Esophagus muscularis mucosa (tissue), 3 donors: ENCODE results near the gene CCRL2.

Experiments
- POLR2A ChIP-seq: fragments of 450-650 bp; IDR thresholded peaks from one replicate; pipeline ENCODE4 v1.6.1; 2017; ENCODE audit warnings: antibody characterized with exemption, moderate library complexity, mild to moderate bottlenecking, low read depth
- POLR2AphosphoS5 ChIP-seq, 2 donors: sonication (generic); formaldehyde crosslinking; IDR thresholded peaks; one replicate each; pipeline ENCODE4 v1.6.1; 2017; ENCODE audit warnings: antibody characterized with exemption in 2 of 2
- TF ChIP-seq, protein P1 (sequence below), 3 experiments: fragments of 200-600 bp in 2 of 3; fragments of 450-650 bp in 1 of 3; sonication (generic) in 2 of 3; IDR thresholded peaks; one replicate each; pipeline ENCODE4 v1.5.1; 2017 to 2019; ENCODE audit warnings: antibody characterized with exemption in 3 of 3, mild to moderate bottlenecking in 2 of 3, moderate library complexity in 1 of 3

DNA sequence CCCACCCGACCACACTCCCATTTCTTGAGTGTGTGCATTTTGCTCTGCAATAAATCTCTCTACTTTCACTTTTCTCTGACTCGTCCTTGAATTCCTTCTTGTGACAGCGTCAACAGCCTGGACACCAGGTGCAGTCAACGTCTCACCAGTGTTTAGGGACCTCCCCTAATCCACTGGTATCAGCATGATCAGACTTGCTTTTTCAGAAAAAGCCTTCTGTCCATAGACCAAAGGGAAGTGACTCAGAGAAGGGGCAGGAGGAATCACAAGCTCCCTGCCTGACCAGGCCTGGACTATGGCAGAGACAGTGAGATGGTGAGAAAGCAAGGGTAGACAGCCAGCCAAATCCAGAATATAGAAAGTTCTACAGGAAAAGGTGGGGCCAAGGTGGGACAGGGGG, 20.9 kb upstream of the CCRL2 start:
- TF ChIP-seq, protein P1, sequence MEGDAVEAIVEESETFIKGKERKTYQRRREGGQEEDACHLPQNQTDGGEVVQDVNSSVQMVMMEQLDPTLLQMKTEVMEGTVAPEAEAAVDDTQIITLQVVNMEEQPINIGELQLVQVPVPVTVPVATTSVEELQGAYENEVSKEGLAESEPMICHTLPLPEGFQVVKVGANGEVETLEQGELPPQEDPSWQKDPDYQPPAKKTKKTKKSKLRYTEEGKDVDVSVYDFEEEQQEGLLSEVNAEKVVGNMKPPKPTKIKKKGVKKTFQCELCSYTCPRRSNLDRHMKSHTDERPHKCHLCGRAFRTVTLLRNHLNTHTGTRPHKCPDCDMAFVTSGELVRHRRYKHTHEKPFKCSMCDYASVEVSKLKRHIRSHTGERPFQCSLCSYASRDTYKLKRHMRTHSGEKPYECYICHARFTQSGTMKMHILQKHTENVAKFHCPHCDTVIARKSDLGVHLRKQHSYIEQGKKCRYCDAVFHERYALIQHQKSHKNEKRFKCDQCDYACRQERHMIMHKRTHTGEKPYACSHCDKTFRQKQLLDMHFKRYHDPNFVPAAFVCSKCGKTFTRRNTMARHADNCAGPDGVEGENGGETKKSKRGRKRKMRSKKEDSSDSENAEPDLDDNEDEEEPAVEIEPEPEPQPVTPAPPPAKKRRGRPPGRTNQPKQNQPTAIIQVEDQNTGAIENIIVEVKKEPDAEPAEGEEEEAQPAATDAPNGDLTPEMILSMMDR (IDR thresholded peaks at IDR 0.05), result no peak
- TF ChIP-seq POLR2A, result no peak
- TF ChIP-seq POLR2AphosphoS5 (IDR thresholded peaks at IDR 0.05), result no peak
